Stimulated activated CD4-positive, alpha-beta T cell treated with anti-CD3 and anti-CD28 coated beads, Interleukin-1b, Interleukin-23, amount 100 ng/mL, for 24 hours (primary cell): ENCODE results near the gene SLC1A2.

Experiments
- DNase-seq, 4 experiments: peaks; one replicate each; pipeline ENCODE4 v3.0.0-alpha.2; 2020; ENCODE audit warnings: low read depth in 4 of 4, low spot score in 1 of 4

SLC1A2 gene

GRCh38 chr11:35305670-35306382, 113.5 kb downstream of the SLC1A2 start:
- DNase-seq: no peak

GRCh38 chr11:35304900-35305460, 114.4 kb downstream of the SLC1A2 start:
- no peak for DNase-seq

- DNase-seq: no peak
Measured at GRCh38 chr11:35304386-35304775, 115.0 kb downstream of the SLC1A2 start.

GRCh38 chr11:35303596-35304385, 115.6 kb downstream of the SLC1A2 start:
- DNase-seq: no peak

- no peak for DNase-seq
Measured at GRCh38 chr11:35302398-35302797, 117.0 kb downstream of the SLC1A2 start.

GRCh38 chr11:35298369-35298768, 121.0 kb downstream of the SLC1A2 start:
- DNase-seq: no peak

- no peak for DNase-seq
Measured at GRCh38 chr11:35295751-35296150, 123.6 kb downstream of the SLC1A2 start.

GRCh38 chr11:35293699-35294098, 125.7 kb downstream of the SLC1A2 start:
- DNase-seq: no peak

GRCh38 chr11:35293035-35293434, 126.3 kb downstream of the SLC1A2 start:
- DNase-seq: no peak

GRCh38 chr11:35292279-35292678, 127.1 kb downstream of the SLC1A2 start:
- no peak for DNase-seq

GRCh38 chr11:35290876-35291275, 128.5 kb downstream of the SLC1A2 start:
- no peak for DNase-seq

GRCh38 chr11:35289821-35290220, 129.5 kb downstream of the SLC1A2 start:
- DNase-seq: no peak

GRCh38 chr11:35288817-35289541, 130.4 kb downstream of the SLC1A2 start:
- DNase-seq: no peak

- DNase-seq: no peak
Measured at GRCh38 chr11:35288309-35288708, 131.0 kb downstream of the SLC1A2 start.

- DNase-seq: no peak
Measured at GRCh38 chr11:35287344-35287890, 131.9 kb downstream of the SLC1A2 start.

GRCh38 chr11:35286126-35286525, 133.2 kb downstream of the SLC1A2 start:
- DNase-seq: no peak

GRCh38 chr11:35285471-35285870, 133.9 kb downstream of the SLC1A2 start:
- DNase-seq: no peak

- DNase-seq: no peak
Measured at GRCh38 chr11:35282221-35282882, 137.0 kb downstream of the SLC1A2 start.

GRCh38 chr11:35281169-35281688, 138.1 kb downstream of the SLC1A2 start:
- DNase-seq: no peak

- DNase-seq: no peak
Measured at GRCh38 chr11:35280727-35281126, 138.6 kb downstream of the SLC1A2 start.

- DNase-seq: no peak
Measured at GRCh38 chr11:35277827-35278226, 141.5 kb downstream of the SLC1A2 start.
